Right cardiac atrium (tissue), 5 donors: ENCODE measurements around the gene SLC24A2. TPM values are rescaled to one million over a fixed set of nuclear protein-coding genes. Genes with fewer than 3 reads are reported as not detected.
A peak's percentile ranks its signal among the peaks of the same experiment; 100 is the strongest.
"Not testable (repeated sequence)": the region's sequence is repeated elsewhere in the genome, so short reads cannot be mapped to it uniquely, and the experiment has no call there.

Experiments
- ATAC-seq, 2 donors: fragments of 200-7000 bp; cut with Tn5 transposase; one replicate each; pipeline versions ENCODE4 v1.8.0 to v1.9.1; 2020; ENCODE audit warnings: moderate library complexity in 2 of 2, mild to moderate bottlenecking in 1 of 2
- DNase-seq, 3 donors: peaks; one replicate each; pipeline ENCODE4 v3.0.0-alpha.2; 2020
- H3K27ac ChIP-seq: one replicate; pipeline ENCODE4 v1.5.1; 2013; ENCODE audit warnings: mild to moderate bottlenecking, low read length, control low read depth, moderate library complexity
- H3K27me3 ChIP-seq: one replicate; pipeline ENCODE4 v1.6.1; 2013; ENCODE audit not compliant: control insufficient read depth, insufficient read depth
- H3K4me1 ChIP-seq: one replicate; pipeline ENCODE4 v1.6.1; 2013; ENCODE audit warnings: low read length; ENCODE audit not compliant: control insufficient read depth, insufficient read depth
- H3K4me3 ChIP-seq: one replicate; pipeline ENCODE4 v1.5.1; 2013; ENCODE audit warnings: low read length, control low read depth
- H3K9me3 ChIP-seq: one replicate; pipeline ENCODE4 v1.6.1; 2013; ENCODE audit warnings: low read length; ENCODE audit not compliant: control insufficient read depth
- WGBS: extraction: QIAGEN DNeasy Blood & Tissue Kit; methylation state at CpG from one replicate; pipeline ENCODE4 v1.1.7; 2013; 5-methylcytosine and 5-hydroxymethylcytosine counted together
- intact Hi-C, 4 donors: fragments of 100-400 bp; cut with DNase I; formaldehyde crosslinking; loops; one replicate each; pipeline versions ENCODE4 v1.11.0 to v1.14.0; 2022 to 2023
- long read RNA-seq, 4 donors: library from polyadenylated mRNA; unstranded; transcript quantifications; one replicate each; pipeline ENCODE4 v2.0.0, GENCODE V29; 2020 to 2021
- polyA plus RNA-seq: library from polyadenylated mRNA; stranded (reverse); fragments of 200-250 nt; gene quantifications from one replicate; pipeline ENCODE4 v1.2.3, GENCODE V29; 2013
- total RNA-seq, 4 donors: library from RNA; stranded (reverse); fragmentation: NEBNext Ultra II Directional; extraction: Animal tissue kit (Norgen Biotek cat#: 25700); gene quantifications; one replicate each; pipeline ENCODE4 v1.2.1, GENCODE V29; 2021
- donor health status: healthy with polysubstance abuse.
- donor health status: DM: no; HTN: yes; CAD: no.
- donor health status: DM: no; HTN: no; CAD: no.
- donor health status: DM: no; HTN: yes; CAD: no; lungs with severe emphysema.
- donor health status: DM: yes; HTN: yes; CAD: no.

Gene SLC24A2
- total RNA-seq: not detected
- polyA plus RNA-seq: not detected
- long read RNA-seq, donor 1: 0 reads
- long read RNA-seq, donor 2: 0 reads
- long read RNA-seq, donor 3: 0 reads
- long read RNA-seq, donor 4: 0 reads

DNA sequence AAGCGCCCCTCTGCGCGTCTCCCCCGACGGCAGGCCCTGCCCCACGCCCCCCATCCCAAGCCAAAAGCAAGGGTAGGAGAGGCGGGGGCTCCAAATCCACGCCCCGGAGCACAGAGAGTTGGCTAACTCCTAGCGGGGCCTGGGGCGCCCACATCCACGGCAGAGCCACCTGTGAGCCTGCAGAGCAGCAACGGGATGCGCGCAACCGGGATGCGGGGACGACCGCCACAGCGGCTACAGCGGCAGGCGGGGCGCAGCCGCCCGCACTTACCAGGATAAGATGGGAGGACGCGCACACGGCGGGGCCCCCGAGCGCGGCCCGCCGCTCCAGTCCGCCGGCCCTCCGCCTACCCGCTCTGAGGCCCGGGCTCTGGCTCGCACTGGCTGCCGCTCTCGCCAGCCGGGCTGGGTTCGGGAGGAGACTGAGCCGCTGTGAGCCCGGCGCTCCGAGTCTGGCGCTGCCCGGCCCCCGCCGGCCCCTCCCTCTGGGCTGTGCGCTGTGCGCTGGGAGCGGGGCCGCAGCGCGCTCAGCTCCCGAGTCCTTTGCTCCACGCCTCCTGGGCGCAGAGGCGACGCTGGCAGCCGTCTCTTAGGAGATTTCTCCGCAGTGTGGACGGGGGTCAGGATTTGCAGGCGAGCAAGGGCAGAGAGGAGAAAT lies at the start of gene SLC24A2:
TSS of gene SLC24A2 (minus strand) at position 424 of the 658 bp plus-strand sequence.
- 1% methylated on average over 67 of the region's 67 CpGs for WGBS
- peak; percentile 35 to 52 for ATAC-seq
- H3K27ac ChIP-seq: no peak within 1 kb of the TSS
- intact Hi-C loops: no loop called here
- H3K4me1 ChIP-seq: no peaks in the 10 kb centered on the region
- H3K4me3 ChIP-seq: no peak within 1 kb of the TSS
- no peak for DNase-seq
- no peaks in the 10 kb centered on the region for H3K9me3 ChIP-seq
- H3K27me3 ChIP-seq: no peaks in the 10 kb centered on the region

GRCh38 chr9:19833331-19833730 lies 44.5 kb upstream of the SLC24A2 start:
- H3K27me3 ChIP-seq, DNase-seq, H3K27ac ChIP-seq, H3K4me1 ChIP-seq, H3K4me3 ChIP-seq, intact Hi-C loops, H3K9me3 ChIP-seq, ATAC-seq: not testable (repeated sequence)
- 90% methylated on average over 9 of the region's 9 CpGs for WGBS

DNA sequence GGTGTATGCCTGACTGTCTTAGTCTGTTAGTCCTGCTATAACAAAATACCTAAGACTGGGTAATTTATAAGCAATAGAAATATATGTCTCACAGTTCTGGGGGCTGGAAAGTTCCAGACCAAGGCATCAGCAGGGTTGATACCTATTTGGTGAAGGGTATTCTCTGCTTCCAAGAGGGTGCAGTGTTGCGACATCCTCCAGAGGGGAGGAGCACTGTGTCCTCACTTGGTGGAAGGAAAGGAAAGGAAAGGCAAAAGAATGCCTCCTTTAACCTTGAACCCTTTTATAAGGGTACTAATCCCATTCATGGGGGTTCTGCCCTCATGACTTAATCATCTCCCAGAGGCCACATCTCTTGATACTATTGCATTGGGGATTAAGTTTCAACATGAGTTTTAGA lies 42.0 kb upstream of the SLC24A2 start:
- Histone ChIP-seq H3K4me3 (no peak overlapping the region), H3K27me3 (no peaks in the 10 kb centered on the region), H3K9me3 (no peaks in the 10 kb centered on the region), H3K27ac (no peak overlapping the region), H3K4me1 (no peaks in the 10 kb centered on the region)
- 95% methylated on average over 1 of the region's 1 CpG for WGBS
- no peak for DNase-seq
- ATAC-seq: no peak
- intact Hi-C loops: no loop called here

- 40% methylated on average over 4 of the region's 4 CpGs for WGBS
- no peak for DNase-seq
- Histone ChIP-seq H3K9me3 (no peaks in the 10 kb centered on the region), H3K27ac (no peak overlapping the region), H3K4me3 (no peak overlapping the region), H3K27me3 (no peaks in the 10 kb centered on the region), H3K4me1 (no peaks in the 10 kb centered on the region)
- intact Hi-C loops: no loop called here
- ATAC-seq: no peak
Measured at GRCh38 chr9:19828576-19829109, 39.8 kb upstream of the SLC24A2 start.

DNA sequence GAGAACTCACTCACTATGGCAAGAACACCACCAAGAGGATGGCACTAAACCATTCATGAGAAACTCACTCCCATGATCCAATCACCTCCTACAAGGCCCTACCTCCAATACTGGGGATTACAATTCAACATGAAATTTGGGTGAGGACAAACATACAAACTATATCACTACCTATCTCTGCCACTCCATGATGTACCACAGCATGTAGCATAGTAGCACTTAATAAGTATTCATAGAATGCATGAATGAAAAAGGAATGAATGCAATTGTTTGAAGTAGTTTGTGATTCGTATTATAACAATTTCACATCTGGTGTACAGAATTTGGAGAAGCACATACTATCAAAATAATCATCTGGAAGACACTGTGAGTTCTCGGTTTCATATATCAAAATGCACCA lies 27.9 kb upstream of the SLC24A2 start:
- H3K4me1 ChIP-seq: no peaks in the 10 kb centered on the region
- no peak overlapping the region for H3K27ac ChIP-seq
- intact Hi-C loops: no loop called here
- no peaks in the 10 kb centered on the region for H3K27me3 ChIP-seq
- ATAC-seq (no peak), DNase-seq (no peak)
- no peak overlapping the region for H3K4me3 ChIP-seq
- H3K9me3 ChIP-seq: no peaks in the 10 kb centered on the region
- WGBS: 72% methylated on average over 2 of the region's 2 CpGs

DNA sequence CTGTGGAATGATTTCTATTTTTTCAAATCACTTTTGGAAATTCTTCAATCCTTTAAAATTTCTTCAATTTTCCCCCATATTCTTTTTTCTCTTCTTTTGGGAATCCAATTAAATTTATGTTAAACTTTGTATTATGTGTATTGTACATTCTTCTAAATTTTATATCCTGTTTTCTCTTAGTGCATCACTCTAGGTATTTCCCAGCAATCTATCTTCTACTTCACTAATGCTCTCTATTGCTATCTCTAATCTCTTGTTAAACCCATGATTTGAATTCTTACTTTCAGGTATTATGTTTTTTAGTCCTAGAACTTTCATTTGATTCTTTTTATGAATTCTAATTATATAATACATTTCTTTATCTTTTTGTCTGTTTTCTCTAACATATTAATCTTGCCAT lies 23.4 kb upstream of the SLC24A2 start:
- intact Hi-C loops: no loop called here
- Histone ChIP-seq H3K4me3 (no peak overlapping the region), H3K4me1 (no peaks in the 10 kb centered on the region), H3K27ac (no peak overlapping the region), H3K27me3 (no peaks in the 10 kb centered on the region), H3K9me3 (no peaks in the 10 kb centered on the region)
- no peak for DNase-seq
- no peak for ATAC-seq

DNA sequence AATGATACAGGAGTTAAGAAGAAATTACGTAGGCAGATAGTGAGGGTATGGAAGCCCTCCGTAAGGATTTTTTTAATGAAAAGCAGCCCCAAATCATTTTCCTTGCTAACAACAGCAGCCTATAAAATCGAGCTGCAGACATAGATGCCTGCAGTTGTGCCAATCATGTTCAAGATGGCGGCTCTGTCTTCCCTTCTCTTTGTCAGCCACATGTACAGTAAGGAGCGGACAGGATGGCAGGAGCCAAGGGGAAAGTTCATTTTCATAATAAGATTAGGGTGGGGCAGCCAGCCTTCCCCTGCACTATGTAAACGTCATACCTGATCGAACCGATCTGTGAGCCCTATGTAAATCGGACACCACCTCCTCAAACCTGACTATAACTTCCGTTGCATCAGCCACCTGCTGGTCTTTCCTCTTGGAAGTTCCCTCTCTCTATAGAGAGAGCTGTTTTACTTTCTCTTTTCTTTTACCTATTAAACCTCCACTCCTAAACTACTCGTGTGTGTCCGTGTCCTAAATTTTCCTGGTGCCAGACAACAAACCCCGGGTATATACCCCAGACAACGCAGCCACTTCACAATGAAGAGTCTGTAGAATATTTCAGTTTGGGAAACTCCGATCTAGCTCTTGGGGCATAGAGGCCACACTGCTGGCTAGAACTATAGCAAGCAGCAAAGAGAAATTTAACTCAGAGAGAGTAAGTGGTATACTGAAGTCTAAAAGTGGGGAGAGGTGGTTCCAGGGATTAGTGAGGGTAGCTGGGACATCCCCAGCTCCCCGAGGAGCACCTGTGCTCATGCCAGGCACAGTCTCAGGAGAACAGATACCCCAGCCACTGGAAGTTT lies 20.8 kb upstream of the SLC24A2 start:
- Histone ChIP-seq H3K9me3 (no peaks in the 10 kb centered on the region), H3K27me3 (no peaks in the 10 kb centered on the region), H3K4me1 (no peaks in the 10 kb centered on the region), H3K27ac (no peak overlapping the region), H3K4me3 (no peak overlapping the region)
- ATAC-seq (no peak), DNase-seq (no peak)
- intact Hi-C loops: no loop called here
- 84% methylated on average over 16 of the region's 16 CpGs for WGBS

- H3K9me3 ChIP-seq: no peaks in the 10 kb centered on the region
- no peaks in the 10 kb centered on the region for H3K4me1 ChIP-seq
- ATAC-seq: no peak
- WGBS: 26% methylated on average over 4 of the region's 4 CpGs
- H3K27ac ChIP-seq: no peak overlapping the region
- H3K27me3 ChIP-seq: no peaks in the 10 kb centered on the region
- no peak overlapping the region for H3K4me3 ChIP-seq
- no peak for DNase-seq
- intact Hi-C loops: no loop called here
Measured at GRCh38 chr9:19807182-19807892, 18.5 kb upstream of the SLC24A2 start.

DNA sequence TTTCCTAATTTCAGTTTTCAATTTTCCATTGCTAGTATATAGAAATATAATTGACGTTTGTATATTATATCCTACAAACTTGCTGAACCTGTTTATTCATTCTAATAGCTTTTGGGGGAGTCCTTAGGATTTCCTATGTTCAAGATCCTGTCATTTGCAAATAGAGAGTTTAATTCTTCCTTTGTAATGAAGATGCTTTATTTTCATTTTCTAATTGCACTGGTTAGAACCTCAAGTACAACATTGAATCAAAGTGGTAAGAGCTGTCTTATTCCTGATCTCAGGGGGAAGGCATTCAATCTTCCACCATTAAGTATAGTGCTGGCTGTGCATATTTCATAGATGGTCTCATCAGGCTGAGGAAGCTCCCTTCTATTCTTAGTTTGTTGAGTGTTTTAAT lies 15.6 kb upstream of the SLC24A2 start:
- H3K4me1 ChIP-seq: no peaks in the 10 kb centered on the region
- WGBS: 13% methylated on average over 1 of the region's 1 CpG
- no peak overlapping the region for H3K27ac ChIP-seq
- H3K27me3 ChIP-seq: no peaks in the 10 kb centered on the region
- intact Hi-C loops: no loop called here
- H3K4me3 ChIP-seq: no peak overlapping the region
- DNase-seq (no peak), ATAC-seq (no peak)
- H3K9me3 ChIP-seq: no peaks in the 10 kb centered on the region

GRCh38 chr9:19800884-19801283 lies 12.0 kb upstream of the SLC24A2 start:
- H3K4me3 ChIP-seq: no peak overlapping the region
- no peaks in the 10 kb centered on the region for H3K27me3 ChIP-seq
- intact Hi-C loops: no loop called here
- no peak overlapping the region for H3K27ac ChIP-seq
- ATAC-seq (no peak), DNase-seq (no peak)
- 78% methylated on average over 6 of the region's 6 CpGs for WGBS
- no peaks in the 10 kb centered on the region for H3K9me3 ChIP-seq
- H3K4me1 ChIP-seq: no peaks in the 10 kb centered on the region

DNA sequence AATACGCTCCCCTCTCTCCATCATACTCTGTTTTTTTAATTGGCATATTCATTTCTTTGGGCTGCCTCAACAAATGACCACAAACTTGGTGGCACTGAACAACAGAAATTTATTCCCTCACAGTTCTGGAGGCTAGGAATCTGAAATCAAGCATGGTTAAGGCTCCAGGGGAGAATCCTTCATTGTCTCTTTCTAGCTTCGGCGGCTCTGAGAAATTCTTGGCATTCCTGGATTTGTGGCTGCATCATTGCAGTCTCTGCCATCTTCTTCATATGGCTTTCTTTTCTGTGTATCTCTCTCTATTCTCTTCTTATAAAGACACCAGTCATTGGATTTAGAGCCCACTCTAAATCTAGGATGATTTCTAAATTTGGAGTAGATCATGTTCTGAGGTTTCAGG lies 10.9 kb upstream of the SLC24A2 start:
- ATAC-seq: no peak
- intact Hi-C loops: no loop called here
- Histone ChIP-seq H3K4me1 (no peaks in the 10 kb centered on the region), H3K4me3 (no peak overlapping the region), H3K27ac (no peak overlapping the region), H3K27me3 (no peaks in the 10 kb centered on the region), H3K9me3 (no peaks in the 10 kb centered on the region)
- 46% methylated on average over 3 of the region's 3 CpGs for WGBS
- no peak for DNase-seq
